Calu3 (cell line): Measurements from ENCODE around the gene CPSF4L. TPM values are rescaled to one million over a fixed set of nuclear protein-coding genes. Genes with fewer than 3 reads are reported as not detected.

Source experiments
- BruUV-seq: library from RNA; stranded (reverse); fragments of 400-500 nt; replicated peaks from 2 replicates; lab custom pipeline; 2021; lab: Mats Ljungman, UMichigan
- CTCF ChIA-PET: fragments of 300-600 bp; sonication (Branson Sonifier 250); formaldehyde crosslinking; loops from one replicate; lab custom pipeline; 2022; ENCODE audit warnings: antibody characterized with exemption; lab: Charles Lee
- DNase-seq: peaks from one replicate; pipeline ENCODE4 v3.0.0; 2022
- H3K27ac Mint-ChIP-seq: one replicate; pipeline ENCODE4 v1.8.0; 2022; ENCODE audit warnings: mixed read lengths; ENCODE audit not compliant: unreplicated experiment
- H3K27me3 Mint-ChIP-seq: one replicate; pipeline ENCODE4 v1.8.0; 2022; ENCODE audit warnings: mixed read lengths; ENCODE audit not compliant: unreplicated experiment
- H3K36me3 Mint-ChIP-seq: one replicate; pipeline ENCODE4 v1.8.0; 2022; ENCODE audit warnings: mild to moderate bottlenecking, moderate library complexity, mixed read lengths; ENCODE audit not compliant: insufficient read depth, unreplicated experiment
- H3K4me1 Mint-ChIP-seq: one replicate; pipeline ENCODE4 v1.8.0; 2022; ENCODE audit warnings: mild to moderate bottlenecking, low read depth, mixed read lengths; ENCODE audit not compliant: unreplicated experiment
- H3K4me3 Mint-ChIP-seq: one replicate; pipeline ENCODE4 v1.8.0; 2022; ENCODE audit warnings: mild to moderate bottlenecking, low read depth, moderate library complexity, mixed read lengths; ENCODE audit not compliant: unreplicated experiment
- H3K9me3 Mint-ChIP-seq: one replicate; pipeline ENCODE4 v1.8.0; 2022; ENCODE audit warnings: low read depth, mixed read lengths; ENCODE audit not compliant: unreplicated experiment
- intact Hi-C: fragments of 100-400 bp; cut with micrococcal nuclease; formaldehyde crosslinking; loops from one replicate; pipeline ENCODE4 v1.10.0; 2022; ENCODE audit not compliant: unreplicated experiment
- total RNA-seq: library from RNA; stranded (reverse); gene quantifications from 2 replicates; pipeline ENCODE4 v1.2.3, GENCODE V29; 2022
- TF ChIP-seq, protein P1 (sequence below): fragments of 200-600 bp; IDR thresholded peaks from one replicate; pipeline ENCODE4 v1.8.0; 2022; ENCODE audit warnings: antibody characterized with exemption; ENCODE audit not compliant: unreplicated experiment

Gene CPSF4L
- total RNA-seq, 1 experiment from 2014 or later: not detected

DNA sequence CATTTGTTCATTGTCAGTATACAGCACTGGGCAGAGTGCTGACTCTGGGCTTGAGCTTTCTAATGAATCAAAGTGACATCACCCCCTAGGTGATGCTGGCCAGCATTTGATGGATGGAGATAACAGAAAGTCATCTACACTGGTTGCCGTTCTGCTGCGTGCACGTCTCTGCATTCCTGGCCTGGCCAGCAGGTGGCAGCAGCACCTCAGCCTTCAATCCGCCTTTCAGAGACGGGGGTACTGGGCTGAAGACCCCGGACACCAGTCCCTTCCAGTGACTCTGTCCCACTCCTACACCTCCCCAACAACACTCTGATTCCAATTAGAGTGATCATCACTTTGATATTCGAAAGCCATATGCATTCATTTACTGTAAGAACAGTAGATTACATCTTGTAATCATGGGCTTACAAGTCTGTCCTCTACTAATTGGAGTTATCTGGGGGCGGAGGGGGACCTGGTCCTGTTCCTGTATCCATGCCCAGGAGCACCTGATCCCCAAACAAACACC lies 6.0 kb downstream of the CPSF4L start:
- H3K27me3 Mint-ChIP-seq: peaks cover 15% of the 10 kb centered on the region
- no peak overlapping the region for H3K4me3 Mint-ChIP-seq
- CTCF ChIA-PET: interaction anchor here (0.7 to 2.7 kb wide), 6 partner anchors 51 to 116 kb away, joined by 3 to 22 read pairs (median 6); partner anchors contain the start of gene CDC42EP4
- no peaks in the 10 kb centered on the region for H3K9me3 Mint-ChIP-seq
- DNase-seq: peak; percentile 56
- TF ChIP-seq, protein P1, sequence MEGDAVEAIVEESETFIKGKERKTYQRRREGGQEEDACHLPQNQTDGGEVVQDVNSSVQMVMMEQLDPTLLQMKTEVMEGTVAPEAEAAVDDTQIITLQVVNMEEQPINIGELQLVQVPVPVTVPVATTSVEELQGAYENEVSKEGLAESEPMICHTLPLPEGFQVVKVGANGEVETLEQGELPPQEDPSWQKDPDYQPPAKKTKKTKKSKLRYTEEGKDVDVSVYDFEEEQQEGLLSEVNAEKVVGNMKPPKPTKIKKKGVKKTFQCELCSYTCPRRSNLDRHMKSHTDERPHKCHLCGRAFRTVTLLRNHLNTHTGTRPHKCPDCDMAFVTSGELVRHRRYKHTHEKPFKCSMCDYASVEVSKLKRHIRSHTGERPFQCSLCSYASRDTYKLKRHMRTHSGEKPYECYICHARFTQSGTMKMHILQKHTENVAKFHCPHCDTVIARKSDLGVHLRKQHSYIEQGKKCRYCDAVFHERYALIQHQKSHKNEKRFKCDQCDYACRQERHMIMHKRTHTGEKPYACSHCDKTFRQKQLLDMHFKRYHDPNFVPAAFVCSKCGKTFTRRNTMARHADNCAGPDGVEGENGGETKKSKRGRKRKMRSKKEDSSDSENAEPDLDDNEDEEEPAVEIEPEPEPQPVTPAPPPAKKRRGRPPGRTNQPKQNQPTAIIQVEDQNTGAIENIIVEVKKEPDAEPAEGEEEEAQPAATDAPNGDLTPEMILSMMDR: peak; percentile 98
- intact Hi-C loops: loop anchor here (1.0 to 5.0 kb wide), 3 partner anchors 115 to 529 kb away; no protein-coding TSS in a partner anchor
- BruUV-seq: no TSS peak
- H3K27ac Mint-ChIP-seq: no peak overlapping the region
- peaks cover 8% of the 10 kb centered on the region for H3K4me1 Mint-ChIP-seq
- H3K36me3 Mint-ChIP-seq: no peaks in the 10 kb centered on the region

DNA sequence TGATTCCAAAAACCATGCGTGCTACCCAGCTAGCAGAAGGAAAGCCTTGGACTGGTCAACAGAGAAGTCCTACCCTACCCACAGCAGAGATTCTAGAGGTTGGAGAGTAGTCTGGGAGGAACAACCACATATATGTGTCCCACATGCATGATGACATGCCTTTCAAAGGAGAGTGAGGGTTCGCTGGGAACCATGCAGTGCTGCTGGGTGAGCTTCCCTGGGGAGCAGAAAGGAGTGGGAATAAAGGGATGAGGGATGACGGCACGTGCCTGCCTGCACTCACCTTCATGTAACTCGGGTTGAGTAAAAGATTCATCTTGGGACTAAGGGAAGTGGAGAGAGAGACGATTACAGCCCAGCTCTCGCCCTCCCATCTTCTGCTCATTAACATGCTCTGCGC lies 9.8 kb downstream of the CPSF4L start:
- BruUV-seq: no TSS peak
- intact Hi-C loops: no loop called here
- CTCF ChIA-PET: no interaction called here
- Mint-ChIP-seq H3K36me3 (no peaks in the 10 kb centered on the region), H3K27me3 (peaks cover 15% of the 10 kb centered on the region), H3K9me3 (no peaks in the 10 kb centered on the region), H3K4me1 (no peaks in the 10 kb centered on the region), H3K27ac (no peak overlapping the region), H3K4me3 (no peak overlapping the region)
- TF ChIP-seq, protein P1: no peak
- no peak for DNase-seq

GRCh38 chr17:73250851-73251640 lies 10.6 kb downstream of the CPSF4L start:
- TF ChIP-seq, protein P1: no peak
- CTCF ChIA-PET: no interaction called here
- Mint-ChIP-seq H3K27me3 (peaks cover 15% of the 10 kb centered on the region), H3K36me3 (no peaks in the 10 kb centered on the region), H3K9me3 (no peaks in the 10 kb centered on the region), H3K27ac (no peak overlapping the region), H3K4me3 (no peak overlapping the region), H3K4me1 (no peaks in the 10 kb centered on the region)
- no TSS peak for BruUV-seq
- intact Hi-C loops: no loop called here
- no peak for DNase-seq

DNA sequence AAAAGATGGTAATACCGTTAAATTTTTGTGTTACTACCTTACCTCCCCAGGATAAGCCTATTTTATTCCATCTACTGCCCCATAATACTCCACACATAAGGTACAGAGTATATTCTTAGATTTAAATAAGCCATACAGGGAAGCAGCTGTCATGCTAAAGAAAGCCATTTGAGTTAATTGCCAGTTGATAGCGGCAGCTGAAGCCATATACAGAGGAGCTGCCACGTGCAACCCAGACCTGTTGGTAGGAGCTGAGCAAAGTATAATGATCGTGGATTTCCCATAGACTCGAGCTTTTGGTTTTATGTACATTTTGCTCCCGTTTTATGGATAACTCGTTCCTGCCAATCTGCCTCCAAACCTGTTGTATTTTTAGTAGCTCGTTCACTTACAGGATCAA lies 12.0 kb downstream of the CPSF4L start:
- no TSS peak for BruUV-seq
- TF ChIP-seq, protein P1: no peak
- Mint-ChIP-seq H3K4me1 (no peaks in the 10 kb centered on the region), H3K4me3 (no peak overlapping the region), H3K27me3 (peaks cover 15% of the 10 kb centered on the region), H3K36me3 (peaks cover 1% of the 10 kb centered on the region), H3K9me3 (no peaks in the 10 kb centered on the region), H3K27ac (no peak overlapping the region)
- CTCF ChIA-PET: interaction anchor here (0.6 kb wide), 2 partner anchors 337 to 843 kb away, joined by 3 to 7 read pairs; no protein-coding TSS in a partner anchor
- DNase-seq: no peak
- intact Hi-C loops: no loop called here
